OCI-LY3 (cell line): ENCODE data around the gene TAF1D.

Experiments
- H2AFZ ChIP-seq: fragments of 200-600, 300-600 bp; shearing (Covaris generic); 2 replicates; pipeline ENCODE4 v1.6.0; 2014; ENCODE audit warnings: antibody characterized with exemption, low read depth, low read length
- H3K27ac ChIP-seq: fragments of 200-600, 300-600 bp; sonication (generic); 2 replicates; pipeline ENCODE4 v1.5.1; 2014; ENCODE audit warnings: mild to moderate bottlenecking, low read length, moderate library complexity, mixed read lengths
- H3K27me3 ChIP-seq: fragments of 200-600, 300-600 bp; sonication (generic); 2 replicates; pipeline ENCODE4 v1.6.1; 2014; ENCODE audit warnings: low read depth, low read length, mixed read lengths
- H3K36me3 ChIP-seq: fragments of 200-600, 300-600 bp; sonication (generic); replicated peaks from 2 replicates; pipeline ENCODE3; 2014; ENCODE audit warnings: low read depth, low read length, mixed read lengths
- H3K4me1 ChIP-seq: fragments of 300-600, 200-600 bp; sonication (generic); 2 replicates; pipeline ENCODE4 v1.6.1; 2014; ENCODE audit warnings: low read length, mixed read lengths
- H3K4me2 ChIP-seq: fragments of 200-600, 300-600 bp; sonication (generic); 2 replicates; pipeline ENCODE4 v1.6.1; 2014; ENCODE audit warnings: low read length, mixed read lengths
- H3K4me3 ChIP-seq: fragments of 300-600, 200-600 bp; sonication (generic); 2 replicates; pipeline ENCODE4 v1.5.1; 2014; ENCODE audit warnings: antibody characterized with exemption, mild to moderate bottlenecking, low read length, moderate library complexity
- H3K79me2 ChIP-seq: fragments of 300-600, 200-600 bp; shearing (Covaris generic); 2 replicates; pipeline ENCODE4 v1.6.1; 2014; ENCODE audit warnings: mild to moderate bottlenecking, low read length, mixed read lengths
- H3K9ac ChIP-seq: fragments of 300-600, 200-600 bp; shearing (Covaris generic); 2 replicates; pipeline ENCODE4 v1.6.0; 2014; ENCODE audit warnings: mild to moderate bottlenecking, low read length, moderate library complexity
- H3K9me3 ChIP-seq: fragments of 200-600, 300-600 bp; shearing (Covaris generic); 2 replicates; pipeline ENCODE4 v1.6.1; 2014; ENCODE audit warnings: low read length, mixed read lengths; ENCODE audit not compliant: insufficient read depth
- H4K20me1 ChIP-seq: fragments of 200-600, 300-600 bp; sonication (generic); 2 replicates; pipeline ENCODE4 v1.6.1; 2016; ENCODE audit warnings: low read length, mixed read lengths; ENCODE audit not compliant: insufficient read depth
- CTCF ChIP-seq: fragments of 200-600, 300-600 bp; sonication (generic); IDR thresholded peaks from 2 replicates; pipeline ENCODE4 v1.5.1; 2014; ENCODE audit warnings: antibody characterized with exemption, low read length, low read depth
- EZH2phosphoT487 ChIP-seq: fragments of 200-600 bp; shearing (Covaris generic); IDR thresholded peaks from 2 replicates; pipeline ENCODE4 v1.6.1; 2018; ENCODE audit warnings: antibody characterized with exemption, mixed run types, low read depth

The TAF1D gene

DNA sequence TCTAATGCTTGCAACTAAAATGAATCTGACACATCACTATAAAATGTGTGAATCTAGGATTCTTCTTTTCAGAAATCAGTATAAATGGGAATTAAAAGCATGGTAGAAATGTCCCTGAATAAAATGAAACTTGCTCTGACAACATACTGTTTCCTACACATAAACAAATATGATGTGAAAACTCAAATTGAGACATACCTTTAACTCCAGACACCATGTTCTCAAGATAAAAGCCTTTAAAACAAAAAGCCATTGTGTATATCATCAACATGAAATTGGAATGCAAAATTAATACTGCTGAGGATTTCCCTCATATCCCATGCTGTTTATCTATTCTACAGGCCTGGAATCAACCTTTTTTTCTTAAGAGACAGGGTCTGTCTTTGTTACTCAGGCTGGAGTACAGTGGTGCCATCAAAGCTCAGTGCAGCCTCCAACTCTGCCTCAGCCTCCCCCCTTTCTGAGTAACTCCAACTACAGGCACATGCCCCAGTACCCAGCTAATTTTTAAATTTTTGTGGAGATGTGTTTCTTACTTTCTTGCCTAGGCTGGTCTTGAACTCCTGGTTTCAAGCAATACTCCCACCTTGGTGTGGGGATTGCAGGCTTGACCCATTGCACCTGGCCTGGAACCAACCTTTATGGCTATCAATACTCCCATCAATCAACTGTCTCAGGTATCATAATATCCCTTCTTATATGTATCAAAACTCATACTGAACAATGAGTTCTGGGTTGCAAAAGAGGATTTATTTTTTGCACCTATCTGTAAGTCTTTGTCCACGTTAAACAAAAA is 6.7 kb downstream of the TAF1D start:
- Histone ChIP-seq H3K79me2 (peaks cover 77% of the 10 kb centered on the region), H3K4me2 (no peak overlapping the region), H3K9ac (no peak overlapping the region), H3K27ac (no peak overlapping the region), H3K4me3 (no peak overlapping the region), H2AFZ (no peak overlapping the region), H4K20me1 (peaks cover 88% of the 10 kb centered on the region), H3K36me3 (peaks cover 100% of the 10 kb centered on the region), H3K4me1 (peaks cover 51% of the 10 kb centered on the region), H3K9me3 (no peaks in the 10 kb centered on the region), H3K27me3 (no peaks in the 10 kb centered on the region)
- TF ChIP-seq EZH2phosphoT487 (no peak), CTCF (no peak)

DNA sequence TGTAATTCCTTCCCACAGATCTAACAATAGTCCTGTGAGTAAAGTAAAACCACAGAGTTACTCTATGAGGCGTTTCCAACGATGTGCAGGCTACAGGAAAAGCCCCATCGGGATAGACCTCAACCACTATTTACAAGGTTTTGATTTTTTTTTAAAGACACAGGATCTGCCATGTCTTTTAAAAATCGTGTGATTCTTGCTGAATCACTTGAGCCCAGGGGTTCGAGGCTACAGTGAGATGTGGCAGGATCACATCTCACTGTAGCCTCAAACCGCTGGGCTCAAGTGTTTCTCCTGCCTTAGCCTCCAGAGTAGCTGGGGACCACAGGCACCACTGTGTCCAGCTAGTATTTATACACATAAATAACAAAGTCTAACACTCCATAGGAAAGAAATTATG is 7.8 kb downstream of the TAF1D start:
- H3K4me3 ChIP-seq = no peak overlapping the region
- TF ChIP-seq CTCF (no peak), EZH2phosphoT487 (no peak)
- peaks cover 43% of the 10 kb centered on the region for H3K4me1 ChIP-seq
- H3K9me3 ChIP-seq = no peaks in the 10 kb centered on the region
- no peaks in the 10 kb centered on the region for H3K27me3 ChIP-seq
- H2AFZ ChIP-seq = no peak overlapping the region
- no peak overlapping the region for H3K4me2 ChIP-seq
- H3K79me2 ChIP-seq = peaks cover 66% of the 10 kb centered on the region
- H3K9ac ChIP-seq = no peak overlapping the region
- H3K27ac ChIP-seq = no peak overlapping the region
- peaks cover 100% of the 10 kb centered on the region for H3K36me3 ChIP-seq
- peaks cover 83% of the 10 kb centered on the region for H4K20me1 ChIP-seq

- H3K4me1 ChIP-seq = peaks cover 32% of the 10 kb centered on the region
- no peak overlapping the region for H2AFZ ChIP-seq
- no peaks in the 10 kb centered on the region for H3K27me3 ChIP-seq
- no peaks in the 10 kb centered on the region for H3K9me3 ChIP-seq
- H3K9ac ChIP-seq = no peak overlapping the region
- no peak overlapping the region for H3K4me2 ChIP-seq
- peaks cover 55% of the 10 kb centered on the region for H3K79me2 ChIP-seq
- H3K4me3 ChIP-seq = no peak overlapping the region
- TF ChIP-seq EZH2phosphoT487 (no peak), CTCF (no peak)
- H4K20me1 ChIP-seq = peaks cover 77% of the 10 kb centered on the region
- H3K36me3 ChIP-seq = peaks cover 99% of the 10 kb centered on the region
- H3K27ac ChIP-seq = no peak overlapping the region
These were observed 8.9 kb downstream of the TAF1D start for GRCh38 chr11:93732237-93732892.
